Stimulated activated CD8-positive, alpha-beta memory T cell treated with anti-CD3 and anti-CD28 coated beads, Interleukin-7, amount 100 ng/mL, for 48 hours (primary cell): ENCODE data around the gene CCNH.

Experiments
- DNase-seq, 2 donors: peaks; one replicate each; pipeline ENCODE4 v3.0.0-alpha.2; 2020; ENCODE audit warnings: low read depth in 1 of 2; ENCODE audit errors: extremely low read depth in 1 of 2

The CCNH gene

DNA sequence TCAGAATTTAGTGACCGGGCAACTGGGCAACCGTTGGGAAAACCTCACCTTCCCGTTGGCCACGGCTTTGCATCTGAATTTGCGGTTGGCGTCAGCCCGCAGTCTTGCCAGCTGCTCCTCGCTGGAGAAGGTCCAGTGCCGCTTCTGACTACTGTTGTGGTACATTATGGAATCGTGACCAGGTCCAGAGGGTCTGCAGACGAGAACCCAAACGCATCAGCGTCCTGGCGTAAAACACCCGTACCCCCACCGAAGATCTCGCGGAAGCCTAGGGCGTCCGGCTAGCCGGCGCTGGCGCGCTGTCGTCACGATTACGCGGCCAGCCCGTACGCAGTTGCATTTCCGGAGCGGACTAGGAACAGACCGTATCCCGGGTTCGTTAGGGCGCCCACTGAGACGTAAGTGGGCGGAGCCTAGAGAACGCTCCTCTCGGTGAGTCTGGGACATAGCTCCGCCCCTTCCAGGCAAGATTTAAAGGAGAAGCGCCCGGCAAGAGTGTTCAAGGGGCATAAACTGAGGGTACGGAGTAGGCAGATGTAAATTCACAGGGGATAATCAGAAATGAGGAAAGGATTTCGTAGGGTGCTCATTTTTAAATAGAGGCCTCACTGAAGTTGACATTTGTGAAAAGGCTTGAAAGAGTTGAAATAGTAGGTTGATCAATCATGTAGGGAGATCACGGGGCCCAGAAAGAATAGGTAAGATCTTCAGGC, at the start of gene CCNH:
Gene CCNH, minus strand, starts transcription at position 301 of the 713 bp plus-strand sequence. Its CDS starts 136 bp downstream, at position 165.
- DNase-seq, result peak; percentile 89 to 94

DNA sequence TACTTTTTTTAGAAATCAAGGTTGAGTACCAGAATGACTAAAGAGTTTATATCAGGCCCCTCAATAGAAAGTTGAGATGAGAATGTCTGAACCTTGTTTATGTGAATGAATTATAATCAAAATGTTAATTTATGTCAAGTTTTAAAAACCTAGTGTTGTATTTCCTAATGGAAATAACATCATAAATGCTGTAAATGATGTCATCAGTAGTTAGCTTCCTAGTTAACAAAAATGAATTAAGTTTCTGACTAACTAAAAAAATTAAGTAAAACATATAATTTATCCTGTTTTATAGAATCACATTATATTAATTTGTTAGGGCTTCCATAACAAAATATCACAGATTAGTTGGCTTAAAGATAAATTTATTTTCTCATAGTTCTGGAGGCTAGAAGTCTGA, 45.0 kb upstream of the CCNH start:
- no peak for DNase-seq

GRCh38 chr5:87453801-87454200, 41.1 kb upstream of the CCNH start:
- no peak for DNase-seq

- DNase-seq, result no peak
Observed at GRCh38 chr5:87452837-87453236, 40.1 kb upstream of the CCNH start.

DNA sequence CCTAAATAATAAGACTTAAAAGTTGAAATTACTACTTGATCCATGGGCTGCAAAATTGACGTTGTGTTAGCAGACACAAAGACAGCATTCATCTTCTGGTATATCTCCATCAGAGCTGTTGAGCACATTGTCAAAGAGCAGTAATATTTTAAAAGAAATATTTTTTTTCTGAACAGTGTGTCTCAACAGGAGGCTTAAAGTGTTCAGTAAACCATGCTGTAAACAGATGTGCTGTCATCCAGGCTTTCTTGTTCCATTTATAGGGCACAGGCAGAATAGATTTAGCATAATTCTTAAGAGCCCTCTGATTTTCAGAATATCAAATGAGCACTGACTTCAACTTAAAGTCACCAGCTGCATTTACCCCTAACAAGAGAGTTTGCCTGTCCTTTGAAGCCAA, 29.7 kb upstream of the CCNH start:
- no peak for DNase-seq

- no peak for DNase-seq
Observed at GRCh38 chr5:87438231-87438630, 25.5 kb upstream of the CCNH start.

DNA sequence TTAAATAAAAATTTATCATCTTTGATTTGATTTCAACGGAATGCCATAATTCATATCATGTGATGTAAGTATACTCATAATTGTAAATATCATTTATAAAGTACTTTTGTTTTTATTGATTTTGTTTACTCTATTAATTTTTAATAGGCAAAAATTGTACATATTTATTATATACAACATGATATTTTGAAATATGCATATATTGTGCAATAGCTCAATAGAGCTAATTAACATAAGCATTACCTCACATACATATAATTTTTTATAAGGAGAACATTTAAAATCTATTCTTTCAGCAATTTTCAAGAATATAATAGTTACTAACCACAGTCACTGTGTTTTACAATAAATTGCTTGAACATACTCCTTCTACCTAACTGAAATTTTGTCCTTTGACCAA, 25.0 kb upstream of the CCNH start:
- no peak for DNase-seq

- no peak for DNase-seq
Observed at GRCh38 chr5:87435144-87435694, 22.5 kb upstream of the CCNH start.

DNA sequence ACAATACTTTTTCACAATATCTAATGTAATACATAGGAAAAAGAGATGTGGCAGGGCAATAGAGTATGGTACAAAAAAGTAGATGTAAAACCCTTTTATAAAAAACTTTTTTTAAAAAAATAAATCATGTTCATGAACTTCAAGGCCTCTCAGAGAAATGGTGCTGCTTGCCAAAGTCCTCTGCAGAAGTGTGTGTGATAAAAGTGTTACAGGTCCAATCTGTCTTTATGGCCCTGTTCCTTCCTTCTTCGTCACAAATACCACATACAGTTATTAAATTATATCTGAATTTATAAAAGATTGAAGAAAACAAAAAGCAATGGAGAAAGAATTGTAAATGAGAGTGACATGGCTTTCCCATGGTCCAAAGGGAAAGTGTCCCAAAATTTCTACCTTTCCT, 21.7 kb upstream of the CCNH start:
- no peak for DNase-seq

DNA sequence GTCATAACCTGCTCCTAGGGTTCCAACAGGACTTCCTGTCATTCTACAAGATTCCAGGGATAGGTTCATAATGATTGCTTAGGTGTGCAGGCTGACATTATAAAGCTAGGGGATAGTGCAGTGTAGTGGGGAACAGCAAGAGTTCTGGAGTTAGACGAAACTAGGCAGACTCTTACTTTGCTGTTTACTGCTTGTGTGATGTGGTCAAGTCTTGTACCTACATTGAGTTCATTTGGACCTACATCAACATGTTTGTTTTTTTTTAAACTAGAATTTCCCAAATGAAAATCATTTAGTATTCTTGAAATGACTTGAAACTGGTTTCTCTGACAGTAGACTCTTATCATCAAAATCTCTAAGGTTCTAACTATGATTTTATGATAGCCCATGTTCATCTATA, 21.2 kb upstream of the CCNH start:
- DNase-seq, result no peak

DNA sequence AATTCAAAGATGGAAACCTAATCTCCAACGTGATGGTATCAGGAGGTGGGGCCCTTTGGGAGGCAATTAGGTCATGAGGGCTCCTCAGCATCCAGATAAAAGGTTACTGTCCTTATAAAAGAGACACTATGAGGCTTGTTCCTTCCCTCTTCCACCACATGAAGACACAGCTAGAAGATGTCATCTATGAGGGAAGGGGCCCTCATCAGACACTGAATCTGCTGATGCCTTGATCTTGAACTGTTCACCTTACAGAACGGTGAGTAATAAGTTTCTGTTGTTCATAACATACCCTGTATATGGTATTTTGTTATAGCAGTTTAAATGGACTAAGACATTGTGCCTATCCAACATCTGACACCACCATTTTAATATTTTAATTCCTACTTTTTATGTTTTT, 19.7 kb upstream of the CCNH start:
- DNase-seq, result no peak

DNA sequence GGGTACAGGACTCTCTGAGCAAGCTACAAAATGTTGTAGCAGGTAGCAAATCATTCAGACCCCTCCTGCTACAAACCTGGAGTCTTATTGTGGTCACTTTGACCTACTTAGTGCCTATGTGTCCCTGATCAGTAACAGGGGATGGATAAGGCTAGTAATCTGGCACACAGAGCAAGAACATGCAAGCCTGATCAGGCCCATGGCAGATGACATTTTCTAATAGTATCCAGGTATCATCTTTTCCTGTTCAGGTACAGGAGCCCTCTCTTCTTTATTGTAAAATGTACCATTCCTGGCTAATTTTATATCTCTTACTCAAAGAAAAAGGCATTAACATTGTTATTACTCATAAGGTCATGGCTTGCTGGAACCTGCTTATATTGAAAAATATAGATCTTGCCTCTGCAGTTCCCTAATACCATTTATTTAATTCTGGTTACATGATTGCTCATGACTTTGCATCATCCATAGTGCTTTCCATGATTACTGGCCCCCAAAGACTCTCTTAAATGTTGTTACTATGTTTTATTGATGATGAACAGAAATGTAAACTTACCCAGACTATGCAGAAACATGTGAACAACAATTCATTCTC, 18.2 kb upstream of the CCNH start:
- no peak for DNase-seq

GRCh38 chr5:87423755-87424154, 11.0 kb upstream of the CCNH start:
- no peak for DNase-seq

GRCh38 chr5:87421307-87421706, 8.6 kb upstream of the CCNH start:
- DNase-seq, result no peak

GRCh38 chr5:87418506-87418905, 5.8 kb upstream of the CCNH start:
- DNase-seq, result no peak

DNA sequence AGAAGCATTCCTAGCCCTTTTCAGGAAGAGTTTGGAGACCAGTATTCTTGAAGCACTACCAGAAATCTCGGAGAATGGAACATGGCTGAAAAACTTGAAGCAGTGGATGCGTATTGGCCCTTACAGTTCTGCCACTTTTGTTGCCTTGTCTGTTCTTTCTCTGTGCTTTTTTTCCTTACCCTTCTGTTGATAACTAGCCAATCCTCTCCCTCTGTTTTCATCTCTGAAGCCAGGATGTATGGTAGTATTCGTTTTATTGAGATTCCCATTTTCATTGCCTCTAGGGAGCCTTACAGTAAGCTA, 564 bp upstream of the CCNH start:
- no peak for DNase-seq

DNA sequence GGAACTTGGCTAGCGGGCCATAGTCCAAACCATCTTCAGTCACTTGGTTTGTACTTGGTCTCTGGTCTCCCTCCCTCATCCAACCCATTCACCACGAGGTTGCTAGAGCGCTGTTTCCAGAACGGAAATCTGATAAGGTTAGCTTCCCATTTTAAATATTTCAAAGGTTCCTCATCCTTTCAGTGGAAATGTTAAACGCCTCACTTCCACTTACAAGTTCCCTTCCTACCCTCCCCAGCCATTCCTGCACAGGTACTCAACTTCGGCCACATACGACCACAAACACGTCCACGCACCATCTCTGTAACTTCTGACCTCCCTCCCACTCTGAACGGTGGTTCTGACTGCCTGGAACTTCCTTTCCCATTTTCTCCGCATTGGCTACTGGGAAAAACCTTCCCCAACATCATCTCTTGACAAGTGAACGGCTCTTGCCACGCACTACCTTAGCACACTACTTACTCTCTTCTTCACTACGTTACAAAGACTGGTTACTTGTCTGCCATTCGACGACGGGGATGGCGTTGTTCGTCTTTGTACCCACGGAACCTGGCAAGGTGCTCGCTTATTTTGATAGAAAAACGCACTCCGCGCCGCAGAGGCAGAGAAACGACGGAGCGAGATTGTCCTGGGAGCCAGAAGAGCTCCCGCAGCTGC, 629 bp downstream of the CCNH start:
- DNase-seq, result peak in 1 of 2 donors; percentile 0

- no peak for DNase-seq
Observed at GRCh38 chr5:87411586-87411972, 1.2 kb downstream of the CCNH start.

DNA sequence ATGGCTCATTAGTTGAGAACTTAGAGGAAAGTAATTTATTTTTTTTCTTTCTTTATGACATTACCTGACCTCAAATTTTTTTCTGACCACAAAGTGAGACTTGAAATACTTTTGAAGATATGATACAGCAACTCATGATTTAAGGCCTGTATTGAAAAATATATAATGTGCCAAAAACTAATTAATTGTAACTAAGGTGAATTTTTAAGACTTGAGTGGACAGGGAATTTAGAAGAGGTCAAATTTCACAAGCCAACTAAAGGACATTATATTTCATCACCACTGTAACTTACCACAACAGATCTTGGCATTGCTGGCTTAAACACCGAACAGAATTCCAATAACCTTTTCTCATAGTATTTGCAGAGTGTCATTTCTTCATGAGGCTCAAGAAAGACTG, 1.8 kb downstream of the CCNH start:
- DNase-seq, result no peak

- no peak for DNase-seq
Observed at GRCh38 chr5:87408204-87408603, 4.5 kb downstream of the CCNH start.

- DNase-seq, result no peak
Observed at GRCh38 chr5:87405472-87406155, 7.1 kb downstream of the CCNH start.

DNA sequence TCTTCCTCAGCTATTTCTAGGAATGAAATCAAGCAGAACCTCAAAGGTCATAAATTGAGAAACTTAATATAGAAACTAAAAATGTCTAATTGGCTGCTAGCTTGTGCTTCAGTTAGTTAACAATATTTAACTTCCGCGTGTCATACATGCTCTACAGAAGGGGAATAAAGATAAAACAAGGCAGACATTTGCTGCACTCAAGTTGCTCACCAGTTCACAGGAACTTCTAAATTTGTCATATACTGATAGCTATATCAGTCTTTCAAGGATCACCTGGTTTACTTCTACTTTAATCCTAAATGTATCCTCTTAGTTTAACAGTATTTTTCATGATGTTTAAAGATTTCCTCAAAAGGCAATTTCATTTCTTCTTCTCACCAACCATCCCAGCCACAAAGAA, 8.4 kb downstream of the CCNH start:
- DNase-seq, result no peak
